Measurements from ENCODE around the gene MYOCD.

Gene MYOCD

DNA sequence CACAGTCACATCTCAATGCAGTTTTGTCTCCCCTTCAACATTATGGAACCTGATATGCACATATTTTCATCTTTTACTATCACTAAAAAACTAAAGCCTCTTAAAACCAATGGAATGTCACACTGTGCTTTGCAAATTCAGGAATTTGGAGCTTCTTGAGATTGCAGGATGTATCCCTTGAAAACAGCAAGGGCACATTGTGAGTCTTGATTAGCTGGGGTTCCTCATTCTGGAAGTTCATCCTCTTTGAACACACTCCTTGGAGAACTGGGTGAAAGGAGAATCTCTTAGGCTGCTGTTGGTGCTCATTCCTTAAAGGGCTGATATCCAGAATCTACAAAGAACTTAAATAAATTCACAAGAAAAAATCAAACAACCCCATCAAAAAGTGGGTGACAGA lies 21.1 kb upstream of the MYOCD start:
- H3K27ac ChIP-seq (ENCODE audit: extremely low read depth, low read depth, low read length): no peak overlapping the region
- TF ChIP-seq, protein P1, sequence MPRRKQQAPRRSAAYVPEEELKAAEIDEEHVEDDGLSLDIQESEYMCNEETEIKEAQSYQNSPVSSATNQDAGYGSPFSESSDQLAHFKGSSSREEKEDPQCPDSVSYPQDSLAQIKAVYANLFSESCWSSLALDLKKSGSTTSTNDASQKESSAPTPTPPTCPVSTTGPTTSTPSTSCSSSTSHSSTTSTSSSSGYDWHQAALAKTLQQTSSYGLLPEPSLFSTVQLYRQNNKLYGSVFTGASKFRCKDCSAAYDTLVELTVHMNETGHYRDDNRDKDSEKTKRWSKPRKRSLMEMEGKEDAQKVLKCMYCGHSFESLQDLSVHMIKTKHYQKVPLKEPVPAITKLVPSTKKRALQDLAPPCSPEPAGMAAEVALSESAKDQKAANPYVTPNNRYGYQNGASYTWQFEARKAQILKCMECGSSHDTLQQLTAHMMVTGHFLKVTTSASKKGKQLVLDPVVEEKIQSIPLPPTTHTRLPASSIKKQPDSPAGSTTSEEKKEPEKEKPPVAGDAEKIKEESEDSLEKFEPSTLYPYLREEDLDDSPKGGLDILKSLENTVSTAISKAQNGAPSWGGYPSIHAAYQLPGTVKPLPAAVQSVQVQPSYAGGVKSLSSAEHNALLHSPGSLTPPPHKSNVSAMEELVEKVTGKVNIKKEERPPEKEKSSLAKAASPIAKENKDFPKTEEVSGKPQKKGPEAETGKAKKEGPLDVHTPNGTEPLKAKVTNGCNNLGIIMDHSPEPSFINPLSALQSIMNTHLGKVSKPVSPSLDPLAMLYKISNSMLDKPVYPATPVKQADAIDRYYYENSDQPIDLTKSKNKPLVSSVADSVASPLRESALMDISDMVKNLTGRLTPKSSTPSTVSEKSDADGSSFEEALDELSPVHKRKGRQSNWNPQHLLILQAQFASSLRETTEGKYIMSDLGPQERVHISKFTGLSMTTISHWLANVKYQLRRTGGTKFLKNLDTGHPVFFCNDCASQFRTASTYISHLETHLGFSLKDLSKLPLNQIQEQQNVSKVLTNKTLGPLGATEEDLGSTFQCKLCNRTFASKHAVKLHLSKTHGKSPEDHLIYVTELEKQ (tag by site-specific recombination; IDR thresholded peaks at IDR 0.05; ENCODE audit: borderline replicate concordance): no peak
- no peak for TF ChIP-seq ZNF350 (tag by site-specific recombination; IDR thresholded peaks at IDR 0.05)
- CTCF ChIA-PET: interaction anchor here (0.7 kb wide), 1 partner anchor 310 kb away, joined by 3 read pairs; no protein-coding TSS in a partner anchor
- POLR2A ChIA-PET: no interaction called here
- H3K9me3 ChIP-seq (ENCODE audit: control insufficient read depth, insufficient read depth, low read depth, low read length): no peaks in the 10 kb centered on the region
- H3K4me3 ChIP-seq (ENCODE audit: low read depth, low read length): no peak overlapping the region
- no peaks in the 10 kb centered on the region for H3K4me1 ChIP-seq (ENCODE audit: control insufficient read depth, insufficient read depth, low read length)
- H3K36me3 ChIP-seq (ENCODE audit: control insufficient read depth in 2 of 2, insufficient read depth in 1 of 2, low read length in 2 of 2): no peaks in the 10 kb centered on the region

DNA sequence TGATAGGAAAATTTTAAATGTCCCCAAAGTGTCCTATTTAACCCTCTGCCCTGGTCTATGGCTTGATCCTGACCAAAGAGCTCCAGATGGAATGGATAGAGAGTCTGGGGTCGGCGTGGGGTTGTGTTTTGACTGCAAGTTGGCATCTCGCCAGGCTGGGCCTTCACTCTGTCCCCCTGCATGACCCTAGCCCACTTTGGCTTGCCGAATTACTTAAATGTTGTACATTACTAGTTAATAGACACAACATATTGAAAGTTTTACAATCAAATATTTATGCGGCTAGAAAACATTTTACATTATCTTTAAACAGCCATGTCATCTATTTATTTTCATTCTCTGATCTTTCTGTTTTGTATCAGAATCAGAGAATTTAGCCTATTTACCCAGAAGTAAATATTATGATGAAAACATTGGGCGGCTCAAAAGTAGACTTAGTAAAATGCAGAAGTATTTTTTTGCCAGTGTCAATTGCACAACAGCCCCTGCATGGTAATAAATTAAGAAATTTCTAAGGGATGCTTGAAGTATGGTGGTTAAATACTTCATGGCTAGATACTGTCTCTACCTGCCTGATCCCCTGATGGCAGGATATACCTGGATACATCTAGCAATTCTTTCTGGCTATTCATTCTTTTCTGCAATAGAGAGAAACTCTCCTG lies 18.8 kb upstream of the MYOCD start:
- no peak overlapping the region for H3K27ac ChIP-seq (ENCODE audit: extremely low read depth, low read depth, low read length)
- H3K4me3 ChIP-seq (ENCODE audit: low read depth, low read length): no peak overlapping the region
- H3K9me3 ChIP-seq (ENCODE audit: control insufficient read depth, insufficient read depth, low read depth, low read length): no peaks in the 10 kb centered on the region
- H3K36me3 ChIP-seq (ENCODE audit: control insufficient read depth in 2 of 2, insufficient read depth in 1 of 2, low read length in 2 of 2): no peaks in the 10 kb centered on the region
- ChIA-PET POLR2A (interaction anchor here (0.7 kb wide), 1 partner anchor 656 kb away, joined by 3 read pairs; no protein-coding TSS in a partner anchor), CTCF (interaction anchor here (0.7 kb wide), 1 partner anchor 98 kb away, joined by 3 read pairs; no protein-coding TSS in a partner anchor)
- TF ChIP-seq ZNF658 (tag by site-specific recombination; IDR thresholded peaks at IDR 0.05): no peak
- TF ChIP-seq ZNF521 (tag by site-specific recombination; IDR thresholded peaks at IDR 0.05): no peak
- TF ChIP-seq ZNF600 (tag by site-specific recombination; IDR thresholded peaks at IDR 0.05): no peak
- TF ChIP-seq ZNF37A (tag by site-specific recombination; IDR thresholded peaks at IDR 0.05): no peak
- TF ChIP-seq, protein P2, sequence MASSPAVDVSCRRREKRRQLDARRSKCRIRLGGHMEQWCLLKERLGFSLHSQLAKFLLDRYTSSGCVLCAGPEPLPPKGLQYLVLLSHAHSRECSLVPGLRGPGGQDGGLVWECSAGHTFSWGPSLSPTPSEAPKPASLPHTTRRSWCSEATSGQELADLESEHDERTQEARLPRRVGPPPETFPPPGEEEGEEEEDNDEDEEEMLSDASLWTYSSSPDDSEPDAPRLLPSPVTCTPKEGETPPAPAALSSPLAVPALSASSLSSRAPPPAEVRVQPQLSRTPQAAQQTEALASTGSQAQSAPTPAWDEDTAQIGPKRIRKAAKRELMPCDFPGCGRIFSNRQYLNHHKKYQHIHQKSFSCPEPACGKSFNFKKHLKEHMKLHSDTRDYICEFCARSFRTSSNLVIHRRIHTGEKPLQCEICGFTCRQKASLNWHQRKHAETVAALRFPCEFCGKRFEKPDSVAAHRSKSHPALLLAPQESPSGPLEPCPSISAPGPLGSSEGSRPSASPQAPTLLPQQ (tag by site-specific recombination; IDR thresholded peaks at IDR 0.05): no peak
- no peak for TF ChIP-seq ZBTB21 (tag by site-specific recombination; IDR thresholded peaks at IDR 0.05)
- no peak for TF ChIP-seq ZNF169 (tag by site-specific recombination; IDR thresholded peaks at IDR 0.05)
- TF ChIP-seq, protein P3, sequence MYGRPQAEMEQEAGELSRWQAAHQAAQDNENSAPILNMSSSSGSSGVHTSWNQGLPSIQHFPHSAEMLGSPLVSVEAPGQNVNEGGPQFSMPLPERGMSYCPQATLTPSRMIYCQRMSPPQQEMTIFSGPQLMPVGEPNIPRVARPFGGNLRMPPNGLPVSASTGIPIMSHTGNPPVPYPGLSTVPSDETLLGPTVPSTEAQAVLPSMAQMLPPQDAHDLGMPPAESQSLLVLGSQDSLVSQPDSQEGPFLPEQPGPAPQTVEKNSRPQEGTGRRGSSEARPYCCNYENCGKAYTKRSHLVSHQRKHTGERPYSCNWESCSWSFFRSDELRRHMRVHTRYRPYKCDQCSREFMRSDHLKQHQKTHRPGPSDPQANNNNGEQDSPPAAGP (tag by site-specific recombination; IDR thresholded peaks at IDR 0.05): no peak
- no peak for TF ChIP-seq ZNF623 (tag by site-specific recombination; IDR thresholded peaks at IDR 0.05)
- no peak for TF ChIP-seq OVOL3 (tag by site-specific recombination; IDR thresholded peaks at IDR 0.05)
- TF ChIP-seq ZNF544 (tag by site-specific recombination; IDR thresholded peaks at IDR 0.05): no peak
- TF ChIP-seq ZNF549 (tag by site-specific recombination; IDR thresholded peaks at IDR 0.05): no peak
- no peak for TF ChIP-seq ZNF341 (tag by site-specific recombination; IDR thresholded peaks at IDR 0.05; ENCODE audit: low read depth)
- TF ChIP-seq ZNF530 (tag by site-specific recombination; IDR thresholded peaks at IDR 0.05; ENCODE audit: low read depth): no peak
- TF ChIP-seq HOXC10 (CRISPR knock-in tag; IDR thresholded peaks at IDR 0.05): no peak
- no peak for TF ChIP-seq ZNF175 (tag by site-specific recombination; IDR thresholded peaks at IDR 0.05)
- no peaks in the 10 kb centered on the region for H3K4me1 ChIP-seq (ENCODE audit: control insufficient read depth, insufficient read depth, low read length)
